K562 (cell line): ENCODE measurements around the gene PTRH2. TPM values are rescaled to one million over a fixed set of nuclear protein-coding genes. Genes with fewer than 3 reads are reported as not detected.

ENCODE experiments used
- ARNT ChIP-seq, 2 experiments: fragments of 450-650 bp; IDR thresholded peaks; 2 replicates each; pipeline ENCODE4 v1.6.1; 2016; ENCODE audit warnings: mild to moderate bottlenecking in 1 of 2
- CAMTA2 ChIP-seq: fragments of 250-450 bp; sonication (Bioruptor Pico); conservative IDR thresholded peaks from 2 replicates; pipeline ENCODE4 v1.5.1; 2022
- DMBX1 ChIP-seq: fragments of 250-450 bp; sonication (Bioruptor Pico); IDR thresholded peaks from 2 replicates; pipeline ENCODE4 v1.8.0; 2022; ENCODE audit warnings: inconsistent platforms, mild to moderate bottlenecking, moderate library complexity, borderline replicate concordance
- FOXP1 ChIP-seq: sonication (generic); formaldehyde crosslinking; IDR thresholded peaks from 2 replicates; pipeline ENCODE4 v1.8.0; 2022; ENCODE audit warnings: mild to moderate bottlenecking, missing genetic modification reagents
- GABPB1 ChIP-seq: sonication (generic); formaldehyde crosslinking; IDR thresholded peaks from 2 replicates; pipeline ENCODE4 v1.8.0; 2022; ENCODE audit warnings: mild to moderate bottlenecking, missing genetic modification reagents
- GATAD2A ChIP-seq: fragments of 450-650 bp; IDR thresholded peaks from 2 replicates; pipeline ENCODE4 v1.6.1; 2017
- KDM4B ChIP-seq, 2 experiments: fragments of 450-650 bp in 1 of 2; sonication (generic) in 1 of 2; IDR thresholded peaks; 2 replicates each; pipeline ENCODE4 v1.6.1; 2016 to 2017; ENCODE audit warnings: borderline replicate concordance in 2 of 2, antibody characterized with exemption in 1 of 2, low read depth in 1 of 2, mild to moderate bottlenecking in 1 of 2
- NR1H2 ChIP-seq: sonication (generic); formaldehyde crosslinking; IDR thresholded peaks from 2 replicates; pipeline ENCODE4 v1.4.0; 2020; ENCODE audit warnings: mild to moderate bottlenecking, missing genetic modification reagents
- NR3C1 ChIP-seq: sonication (generic); formaldehyde crosslinking; IDR thresholded peaks from 2 replicates; pipeline ENCODE4 v1.8.1; 2022; ENCODE audit warnings: missing genetic modification reagents
- NR4A1 ChIP-seq, 2 experiments: fragments of 250-450 bp in 1 of 2; fragments of 450-650 bp in 1 of 2; sonication (Bioruptor Pico) in 1 of 2; IDR thresholded peaks; 2 replicates each; pipeline versions ENCODE4 v1.4.0 to v1.6.1; 2016 to 2020; ENCODE audit warnings: mild to moderate bottlenecking in 2 of 2, missing compliant biosample characterization in 1 of 2, missing genetic modification characterization in 1 of 2, moderate library complexity in 1 of 2
- RBM39 ChIP-seq: fragments of 200-400 bp; formaldehyde crosslinking; optimal IDR thresholded peaks from 2 replicates; pipeline ENCODE3; 2018; ENCODE audit warnings: low read depth, low read length
- SETDB1 ChIP-seq: IDR thresholded peaks from one replicate; pipeline ENCODE4 v1.6.1; 2012; ENCODE audit warnings: low read length, control low read depth, inconsistent platforms
- SIN3A ChIP-seq, 2 experiments: fragments of 150-350 bp in 1 of 2; IDR thresholded peaks; 2 replicates each; pipeline ENCODE4 v1.6.1; 2011 to 2016; ENCODE audit warnings: borderline replicate concordance in 2 of 2, low read depth in 2 of 2, low read length in 2 of 2, mild to moderate bottlenecking in 2 of 2, moderate library complexity in 2 of 2; ENCODE audit not compliant: control insufficient read depth in 1 of 2
- TRIM24 ChIP-seq, 2 experiments: fragments of 450-650 bp; IDR thresholded peaks; 2 replicates each; pipeline ENCODE4 v1.6.1; 2016
- ZC3H4 ChIP-seq: sonication (generic); formaldehyde crosslinking; IDR thresholded peaks from 2 replicates; pipeline ENCODE4 v1.9.0; 2021; ENCODE audit warnings: missing genetic modification reagents, borderline replicate concordance
- ZNF165 ChIP-seq: fragments of 250-450 bp; sonication (Bioruptor Pico); IDR thresholded peaks from 2 replicates; pipeline ENCODE4 v1.4.0; 2020; ENCODE audit warnings: borderline replicate concordance
- ZNF197 ChIP-seq: fragments of 200-800 bp; sonication (Bioruptor generic); IDR thresholded peaks from 2 replicates; pipeline ENCODE4 v1.6.1; 2016; ENCODE audit warnings: low read depth, missing genetic modification characterization, missing compliant biosample characterization
- ZNF3 ChIP-seq: fragments of 250-450 bp; sonication (Bioruptor Pico); IDR thresholded peaks from 2 replicates; pipeline ENCODE4 v1.5.0; 2021; ENCODE audit warnings: mild to moderate bottlenecking, moderate library complexity
- ZNF589 ChIP-seq: fragments of 200-800 bp; sonication (Bioruptor generic); IDR thresholded peaks from 2 replicates; pipeline ENCODE4 v1.6.1; 2016; ENCODE audit warnings: low read depth, missing genetic modification characterization, missing compliant biosample characterization
- polyA plus RNA-seq, 8 experiments: library from polyadenylated mRNA; depleted of rRNA in 4 of 8; stranded (reverse) in 5 of 8; unstranded in 3 of 8; fragments of >200 nt; fragmentation: Nextera tagmentation in 2 of 8; fragmentation: Illumina TruSeq in 1 of 8; extraction: Ambion mirVana in 2 of 8; extraction: Trizol in 1 of 8; gene quantifications; 2 replicates each; pipeline versions ENCODE4 v1.2.1 to v1.2.3, GENCODE V29; 2011 to 2014; ENCODE audit warnings: inconsistent platforms in 1 of 8, missing spikeins in 1 of 8
- total RNA-seq, 7 experiments: library from RNA; depleted of rRNA in 6 of 7; stranded (reverse); fragments of >200 nt in 6 of 7; fragmentation: Illumina TruSeq in 2 of 7; extraction: Trizol in 2 of 7; gene quantifications; 2 replicates each; pipeline versions ENCODE4 v1.2.1 to v1.2.3, GENCODE V29; 2011 to 2021; ENCODE audit warnings: low replicate concordance in 1 of 7
- TF ChIP-seq, protein P1 (sequence below): fragments of 250-450 bp; sonication (Bioruptor Pico); IDR thresholded peaks from 2 replicates; pipeline ENCODE4 v1.5.1; 2021; ENCODE audit warnings: mild to moderate bottlenecking
- TF ChIP-seq, protein P2 (sequence below): IDR thresholded peaks from 3 replicates; pipeline ENCODE4 v1.6.1; 2011; ENCODE audit warnings: borderline replicate concordance, mild to moderate bottlenecking; ENCODE audit not compliant: insufficient read length, insufficient read depth
- TF ChIP-seq, protein P3 (sequence below): sonication (generic); formaldehyde crosslinking; IDR thresholded peaks from 2 replicates; pipeline ENCODE4 v1.8.0; 2023; ENCODE audit warnings: mild to moderate bottlenecking, missing genetic modification reagents

PTRH2 gene
- total and polyA plus RNA-seq, 9 of the 15 experiments (the other 6 are each of a cell fraction or from before 2014, with no cell fraction given) = 53.1 to 210 (median 126) TPM

DNA sequence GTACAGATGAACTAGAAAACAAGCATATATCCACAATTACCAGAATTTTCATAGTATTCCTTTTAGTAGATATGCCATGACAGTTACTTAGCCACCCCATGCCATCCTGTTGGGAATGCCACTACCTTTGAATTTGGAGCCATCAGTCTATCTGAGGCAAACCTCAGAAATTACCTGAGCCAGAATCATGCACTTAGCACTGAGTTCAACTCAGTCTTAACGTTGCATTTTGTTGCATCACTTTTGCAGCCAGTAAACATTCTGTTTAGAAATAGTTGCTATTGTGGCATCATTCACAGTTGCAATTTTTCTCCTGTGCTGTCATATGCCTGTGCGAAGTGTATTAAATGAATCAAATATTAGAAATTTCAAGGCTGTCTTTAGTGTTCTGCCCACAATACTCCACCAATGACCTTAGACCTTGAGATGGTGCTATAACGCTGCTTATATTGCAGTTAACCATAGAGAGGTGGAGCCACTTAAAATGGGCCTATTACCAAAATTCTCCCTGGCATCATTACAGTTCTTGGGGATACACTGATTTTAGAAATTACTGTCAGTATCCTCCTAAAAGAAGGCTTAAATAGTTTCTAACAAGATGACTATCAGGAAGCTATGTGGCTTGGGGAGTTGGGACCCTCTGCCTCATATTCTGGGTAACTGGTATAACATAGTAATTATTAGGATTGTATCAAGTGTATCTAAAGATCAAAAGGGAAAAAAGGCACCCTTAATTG is 11.1 kb downstream of the PTRH2 start (continued):
- TF ChIP-seq, protein P1, sequence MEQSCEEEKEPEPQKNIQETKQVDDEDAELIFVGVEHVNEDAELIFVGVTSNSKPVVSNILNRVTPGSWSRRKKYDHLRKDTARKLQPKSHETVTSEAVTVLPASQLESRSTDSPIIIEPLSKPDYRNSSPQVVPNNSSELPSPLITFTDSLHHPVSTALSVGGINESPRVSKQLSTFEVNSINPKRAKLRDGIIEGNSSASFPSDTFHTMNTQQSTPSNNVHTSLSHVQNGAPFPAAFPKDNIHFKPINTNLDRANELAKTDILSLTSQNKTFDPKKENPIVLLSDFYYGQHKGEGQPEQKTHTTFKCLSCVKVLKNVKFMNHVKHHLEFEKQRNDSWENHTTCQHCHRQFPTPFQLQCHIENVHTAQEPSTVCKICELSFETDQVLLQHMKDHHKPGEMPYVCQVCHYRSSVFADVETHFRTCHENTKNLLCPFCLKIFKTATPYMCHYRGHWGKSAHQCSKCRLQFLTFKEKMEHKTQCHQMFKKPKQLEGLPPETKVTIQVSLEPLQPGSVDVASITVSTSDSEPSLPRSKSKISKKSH = no peak
- TF ChIP-seq ZC3H4 (CRISPR knock-in tag) (no peak), ZNF3 (CRISPR knock-in tag) (0 out of 2 replicates have a peak, but pooled peaks have one; percentile 3), SETDB1 (no peak), TRIM24 (IDR thresholded peaks at IDR 0.05) (peak; percentile 94), FOXP1 (no peak), ZNF165 (CRISPR knock-in tag) (no peak), DMBX1 (CRISPR knock-in tag) (peak; percentile 66; the same call in 1 of the 2 replicates), SIN3A (IDR thresholded peaks at IDR 0.05; ENCODE audit: borderline replicate concordance in 2 of 2, control insufficient read depth in 1 of 2, low read depth in 2 of 2, low read length in 2 of 2) (no peak), ZNF589 (CRISPR knock-in tag) (peak; percentile 69; the same call in 1 of the 2 replicates), NR3C1 (CRISPR knock-in tag) (no peak), GATAD2A (no peak), GABPB1 (CRISPR knock-in tag) (no peak), ARNT (IDR thresholded peaks at IDR 0.05) (no peak), KDM4B (IDR thresholded peaks at IDR 0.05; ENCODE audit: borderline replicate concordance in 2 of 2, low read depth in 1 of 2) (no peak), ZNF197 (CRISPR knock-in tag) (no peak), CAMTA2 (CRISPR knock-in tag) (no peak), NR4A1 (CRISPR knock-in tag; IDR thresholded peaks at IDR 0.05) (no peak), NR4A1 (tag; IDR thresholded peaks at IDR 0.05) (no peak), NR1H2 (CRISPR knock-in tag) (no peak), RBM39 (no peak)
- TF ChIP-seq, protein P2, sequence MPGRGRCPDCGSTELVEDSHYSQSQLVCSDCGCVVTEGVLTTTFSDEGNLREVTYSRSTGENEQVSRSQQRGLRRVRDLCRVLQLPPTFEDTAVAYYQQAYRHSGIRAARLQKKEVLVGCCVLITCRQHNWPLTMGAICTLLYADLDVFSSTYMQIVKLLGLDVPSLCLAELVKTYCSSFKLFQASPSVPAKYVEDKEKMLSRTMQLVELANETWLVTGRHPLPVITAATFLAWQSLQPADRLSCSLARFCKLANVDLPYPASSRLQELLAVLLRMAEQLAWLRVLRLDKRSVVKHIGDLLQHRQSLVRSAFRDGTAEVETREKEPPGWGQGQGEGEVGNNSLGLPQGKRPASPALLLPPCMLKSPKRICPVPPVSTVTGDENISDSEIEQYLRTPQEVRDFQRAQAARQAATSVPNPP = no peak
- TF ChIP-seq, protein P3, sequence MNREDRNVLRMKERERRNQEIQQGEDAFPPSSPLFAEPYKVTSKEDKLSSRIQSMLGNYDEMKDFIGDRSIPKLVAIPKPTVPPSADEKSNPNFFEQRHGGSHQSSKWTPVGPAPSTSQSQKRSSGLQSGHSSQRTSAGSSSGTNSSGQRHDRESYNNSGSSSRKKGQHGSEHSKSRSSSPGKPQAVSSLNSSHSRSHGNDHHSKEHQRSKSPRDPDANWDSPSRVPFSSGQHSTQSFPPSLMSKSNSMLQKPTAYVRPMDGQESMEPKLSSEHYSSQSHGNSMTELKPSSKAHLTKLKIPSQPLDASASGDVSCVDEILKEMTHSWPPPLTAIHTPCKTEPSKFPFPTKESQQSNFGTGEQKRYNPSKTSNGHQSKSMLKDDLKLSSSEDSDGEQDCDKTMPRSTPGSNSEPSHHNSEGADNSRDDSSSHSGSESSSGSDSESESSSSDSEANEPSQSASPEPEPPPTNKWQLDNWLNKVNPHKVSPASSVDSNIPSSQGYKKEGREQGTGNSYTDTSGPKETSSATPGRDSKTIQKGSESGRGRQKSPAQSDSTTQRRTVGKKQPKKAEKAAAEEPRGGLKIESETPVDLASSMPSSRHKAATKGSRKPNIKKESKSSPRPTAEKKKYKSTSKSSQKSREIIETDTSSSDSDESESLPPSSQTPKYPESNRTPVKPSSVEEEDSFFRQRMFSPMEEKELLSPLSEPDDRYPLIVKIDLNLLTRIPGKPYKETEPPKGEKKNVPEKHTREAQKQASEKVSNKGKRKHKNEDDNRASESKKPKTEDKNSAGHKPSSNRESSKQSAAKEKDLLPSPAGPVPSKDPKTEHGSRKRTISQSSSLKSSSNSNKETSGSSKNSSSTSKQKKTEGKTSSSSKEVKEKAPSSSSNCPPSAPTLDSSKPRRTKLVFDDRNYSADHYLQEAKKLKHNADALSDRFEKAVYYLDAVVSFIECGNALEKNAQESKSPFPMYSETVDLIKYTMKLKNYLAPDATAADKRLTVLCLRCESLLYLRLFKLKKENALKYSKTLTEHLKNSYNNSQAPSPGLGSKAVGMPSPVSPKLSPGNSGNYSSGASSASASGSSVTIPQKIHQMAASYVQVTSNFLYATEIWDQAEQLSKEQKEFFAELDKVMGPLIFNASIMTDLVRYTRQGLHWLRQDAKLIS = no peak
